Endodermal cell (in vitro differentiated cells): ENCODE data around the gene PSMB4. TPM values are rescaled to one million over a fixed set of nuclear protein-coding genes. Genes with fewer than 3 reads are reported as not detected.
"Not testable (repeated sequence)": the region's sequence is repeated elsewhere in the genome, so short reads cannot be mapped to it uniquely, and the experiment has no call there.

Source experiments
- DNase-seq: peaks from one replicate; pipeline ENCODE4 v3.0.0-alpha.2; 2017
- H3K27ac ChIP-seq: 2 replicates; pipeline ENCODE4 v1.5.1; 2013; ENCODE audit warnings: mild to moderate bottlenecking, low read depth, low read length, moderate library complexity
- H3K27me3 ChIP-seq: 2 replicates; pipeline ENCODE4 v1.6.1; 2013; ENCODE audit warnings: mild to moderate bottlenecking, low read length, moderate library complexity; ENCODE audit not compliant: insufficient read depth, control insufficient read depth, poor library complexity, severe bottlenecking
- H3K36me3 ChIP-seq: 2 replicates; pipeline ENCODE4 v1.7.0; 2013; ENCODE audit warnings: mild to moderate bottlenecking, low read length, moderate library complexity; ENCODE audit not compliant: control insufficient read depth, insufficient read depth
- H3K4me1 ChIP-seq: one replicate; pipeline ENCODE4 v1.7.0; 2013; ENCODE audit warnings: low read length; ENCODE audit not compliant: control insufficient read depth, insufficient read depth
- H3K4me3 ChIP-seq: 2 replicates; pipeline ENCODE4 v1.5.1; 2013; ENCODE audit warnings: mild to moderate bottlenecking, low read length, moderate library complexity
- H3K9ac ChIP-seq: 2 replicates; pipeline ENCODE4 v1.6.1; 2013; ENCODE audit warnings: mild to moderate bottlenecking, low read length, moderate library complexity; ENCODE audit not compliant: poor library complexity, severe bottlenecking; ENCODE audit errors: extremely low read depth
- H3K9me3 ChIP-seq: 2 replicates; pipeline ENCODE4 v1.6.1; 2013; ENCODE audit warnings: mild to moderate bottlenecking, low read length, moderate library complexity; ENCODE audit not compliant: control insufficient read depth
- H3K27ac Mint-ChIP-seq: 2 replicates; pipeline ENCODE4 v1.8.0; 2020; ENCODE audit warnings: mixed read lengths
- H3K27me3 Mint-ChIP-seq: 2 replicates; pipeline ENCODE4 v1.8.0; 2021; ENCODE audit warnings: mild to moderate bottlenecking, mixed read lengths; ENCODE audit not compliant: insufficient read depth
- H3K36me3 Mint-ChIP-seq: 2 replicates; pipeline ENCODE4 v1.8.0; 2020; ENCODE audit warnings: low read depth, mixed read lengths
- H3K4me1 Mint-ChIP-seq: 2 replicates; pipeline ENCODE4 v1.8.0; 2020; ENCODE audit warnings: mixed read lengths
- H3K4me3 Mint-ChIP-seq: 2 replicates; pipeline ENCODE4 v1.8.0; 2020; ENCODE audit warnings: mild to moderate bottlenecking, moderate library complexity, mixed read lengths
- H3K9me3 Mint-ChIP-seq: 2 replicates; pipeline ENCODE4 v1.8.0; 2020; ENCODE audit warnings: mild to moderate bottlenecking, mixed read lengths
- CTCF ChIP-seq: fragments of 200-600 bp; sonication (generic); conservative IDR thresholded peaks from 2 replicates; pipeline ENCODE4 v1.5.0; 2021; ENCODE audit warnings: antibody characterized with exemption, mild to moderate bottlenecking
- WGBS, 2 experiments: methylation state at CpG; one replicate each; pipeline versions ENCODE4 v1.1.5 to v1.1.7; 2013; ENCODE audit warnings: missing lambda C conversion rate in 2 of 2, mixed read lengths in 1 of 2; ENCODE audit not compliant: insufficient coverage in 1 of 2, insufficient read length in 1 of 2; 5-methylcytosine and 5-hydroxymethylcytosine counted together
- total RNA-seq, 2 donors: library from RNA; stranded (reverse); fragmentation: NEBNext Ultra II Directional in 1 of 2; extraction: Animal tissue kit (Norgen Biotek cat#: 25700) in 1 of 2; gene quantifications; 2 replicates in 1 of 2; 3 replicates in 1 of 2; pipeline ENCODE4 v1.2.1, GENCODE V29; 2021

The PSMB4 gene
- total RNA-seq, 2 donors from 2014 or later, result 327 to 333 TPM

- H3K27me3 Mint-ChIP-seq, result no peaks in the 10 kb centered on the region
- TF ChIP-seq CTCF, result no peak
- Histone ChIP-seq H3K9me3 (no peaks in the 10 kb centered on the region), H3K27me3 (no peaks in the 10 kb centered on the region), H3K9ac (no peak overlapping the region), H3K27ac (no peak overlapping the region), H3K36me3 (peaks cover 78% of the 10 kb centered on the region), H3K4me3 (no peak overlapping the region), H3K4me1 (no peaks in the 10 kb centered on the region)
- WGBS, 2 experiments, result 97 to 100% methylated on average over 4 to 7 of the region's 7 CpGs
- H3K4me3 Mint-ChIP-seq, result no peak overlapping the region
- H3K4me1 Mint-ChIP-seq, result no peaks in the 10 kb centered on the region
- no peaks in the 10 kb centered on the region for H3K9me3 Mint-ChIP-seq
- no peak for DNase-seq
- peaks cover 69% of the 10 kb centered on the region for H3K36me3 Mint-ChIP-seq
- H3K27ac Mint-ChIP-seq, result peak overlapping the region; percentile 52
Observed at GRCh38 chr1:151428068-151428467, 28.7 kb downstream of the PSMB4 start.

DNA sequence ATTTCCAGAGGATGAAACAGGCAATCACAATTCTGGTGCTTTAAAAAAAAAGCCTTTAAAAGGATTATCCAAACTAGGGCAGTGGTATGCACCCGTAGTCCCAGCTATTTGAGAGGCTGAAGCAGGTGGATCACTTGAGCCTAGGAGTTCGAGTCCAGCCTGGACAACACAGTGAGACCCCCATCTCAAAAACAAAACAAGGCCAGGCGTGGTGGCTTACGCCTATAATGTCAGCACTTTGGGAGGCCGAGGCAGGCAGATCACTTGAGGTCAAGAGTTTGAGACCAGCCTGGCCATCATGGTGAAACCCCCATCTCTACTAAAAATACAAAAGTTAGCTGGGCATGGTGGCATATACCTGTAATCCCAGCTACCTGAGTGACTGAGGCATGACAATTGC lies 34.5 kb downstream of the PSMB4 start:
- H3K27me3 ChIP-seq, H3K9me3 Mint-ChIP-seq, H3K9me3 ChIP-seq, H3K27me3 Mint-ChIP-seq, H3K4me1 ChIP-seq, H3K27ac ChIP-seq, H3K4me3 ChIP-seq, H3K4me3 Mint-ChIP-seq, H3K9ac ChIP-seq, DNase-seq, H3K27ac Mint-ChIP-seq, H3K4me1 Mint-ChIP-seq: not testable (repeated sequence)
- H3K36me3 Mint-ChIP-seq, result peaks cover 39% of the 10 kb centered on the region
- H3K36me3 ChIP-seq, result peaks cover 53% of the 10 kb centered on the region
- 97 to 98% methylated on average over 5 of the region's 5 CpGs for WGBS, 2 experiments

DNA sequence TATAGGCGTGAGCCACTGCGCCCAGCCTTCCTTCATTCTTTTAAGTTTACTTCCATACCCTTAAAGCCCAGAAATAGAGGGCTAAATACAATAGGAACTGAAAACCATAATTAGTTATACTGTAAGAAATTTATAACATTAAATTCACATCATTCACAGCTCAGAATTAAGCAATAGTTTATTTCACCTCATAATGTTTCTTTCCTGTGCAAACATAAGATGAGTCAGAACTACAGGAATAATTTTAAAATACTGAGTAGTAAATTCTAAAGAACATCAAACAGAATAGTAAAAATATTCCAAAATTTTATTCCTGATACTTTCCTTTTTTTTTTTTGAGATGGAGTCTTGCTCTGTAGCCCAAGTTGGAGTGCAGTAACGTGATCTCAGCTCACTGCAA lies 35.8 kb downstream of the PSMB4 start:
- Histone ChIP-seq H3K9ac (no peak overlapping the region), H3K4me1 (no peaks in the 10 kb centered on the region), H3K27me3 (no peaks in the 10 kb centered on the region), H3K4me3 (no peak overlapping the region), H3K36me3 (peaks cover 49% of the 10 kb centered on the region), H3K27ac (no peak overlapping the region), H3K9me3 (no peaks in the 10 kb centered on the region)
- H3K27me3 Mint-ChIP-seq, result no peaks in the 10 kb centered on the region
- WGBS, 2 experiments, result 91 to 100% methylated on average over 2 to 3 of the region's 3 CpGs
- DNase-seq, result no peak
- H3K36me3 Mint-ChIP-seq, result peaks cover 34% of the 10 kb centered on the region
- no peaks in the 10 kb centered on the region for H3K4me1 Mint-ChIP-seq
- H3K9me3 Mint-ChIP-seq, result no peaks in the 10 kb centered on the region
- H3K4me3 Mint-ChIP-seq, result no peak overlapping the region
- no peak for TF ChIP-seq CTCF
- H3K27ac Mint-ChIP-seq, result peak overlapping the region; percentile 85

- no peaks in the 10 kb centered on the region for H3K27me3 Mint-ChIP-seq
Observed at GRCh38 chr1:151436985-151437384, 37.6 kb downstream of the PSMB4 start.

GRCh38 chr1:151437396-151437795 lies 38.0 kb downstream of the PSMB4 start:
- not testable (repeated sequence) for DNase-seq, H3K27me3 Mint-ChIP-seq, H3K9me3 ChIP-seq, H3K27me3 ChIP-seq, H3K9me3 Mint-ChIP-seq, H3K4me1 ChIP-seq, H3K4me1 Mint-ChIP-seq, H3K27ac ChIP-seq, H3K4me3 ChIP-seq, H3K27ac Mint-ChIP-seq, H3K9ac ChIP-seq, H3K4me3 Mint-ChIP-seq
- H3K36me3 Mint-ChIP-seq, result peaks cover 47% of the 10 kb centered on the region
- WGBS, 2 experiments, result 96 to 100% methylated on average over 1 to 7 of the region's 8 CpGs
- H3K36me3 ChIP-seq, result peaks cover 65% of the 10 kb centered on the region

More at GRCh38 chr1:151436985-151437384, 37.6 kb downstream of the PSMB4 start:
- Mint-ChIP-seq H3K9me3 (no peaks in the 10 kb centered on the region), H3K4me3 (no peak overlapping the region), H3K4me1 (no peaks in the 10 kb centered on the region), H3K36me3 (peaks cover 44% of the 10 kb centered on the region), H3K27ac (no peak overlapping the region)
- Histone ChIP-seq H3K27ac (no peak overlapping the region), H3K36me3 (peaks cover 62% of the 10 kb centered on the region), H3K4me3 (no peak overlapping the region), H3K4me1 (no peaks in the 10 kb centered on the region), H3K27me3 (no peaks in the 10 kb centered on the region), H3K9ac (no peak overlapping the region), H3K9me3 (no peaks in the 10 kb centered on the region)
- no peak for DNase-seq
- no peak for TF ChIP-seq CTCF
- 87 to 95% methylated on average over 2 to 5 of the region's 6 CpGs for WGBS, 2 experiments
